Body of pancreas (tissue), 4 donors: ENCODE data around the gene TARDBP. TPM values are rescaled to one million over a fixed set of nuclear protein-coding genes. Genes with fewer than 3 reads are reported as not detected.

Experiments
- ATAC-seq: fragments of 150-250 bp; one replicate; pipeline ENCODE4 v1.9.1; 2016
- DNase-seq, 4 donors: peaks; one replicate each; pipeline ENCODE4 v3.0.0-alpha.2; 2019
- H3K27ac ChIP-seq, 4 donors: fragments of 200-600 bp; sonication (generic); 1 replicate in 3 of 4; 2 replicates in 1 of 4; pipeline versions ENCODE4 v1.5.1 to v1.6.1; 2016 to 2019; ENCODE audit warnings: mild to moderate bottlenecking in 1 of 4, mixed read lengths in 1 of 4, moderate library complexity in 1 of 4
- H3K27me3 ChIP-seq, 2 donors: fragments of 200-600 bp; sonication (generic); one replicate each; pipeline ENCODE4 v1.6.0; 2016; ENCODE audit warnings: mild to moderate bottlenecking in 1 of 2
- H3K36me3 ChIP-seq, 2 donors: fragments of 200-600 bp; sonication (generic); replicated peaks in 1 of 2; 2 replicates each; pipeline ENCODE4 v1.5.1; 2016; ENCODE audit warnings: low read depth in 2 of 2; ENCODE audit not compliant: insufficient read depth in 1 of 2
- H3K4me1 ChIP-seq: fragments of 200-600 bp; sonication (generic); one replicate; pipeline ENCODE4 v1.6.0; 2016
- H3K4me3 ChIP-seq, 2 donors: fragments of 200-600 bp; sonication (generic); 1 replicate in 1 of 2; 2 replicates in 1 of 2; pipeline ENCODE4 v1.5.1; 2016 to 2019
- H3K9me3 ChIP-seq, 3 donors: fragments of 200-600 bp; sonication (generic); 1 replicate in 2 of 3; 2 replicates in 1 of 3; pipeline ENCODE4 v1.5.1; 2016
- CTCF ChIP-seq, 7 experiments: fragments of 450-650 bp in 4 of 7; fragments of 200-600 bp in 3 of 7; sonication (generic) in 3 of 7; IDR thresholded peaks; one replicate each; pipeline ENCODE4 v1.5.1; 2016 to 2019; ENCODE audit warnings: antibody characterized with exemption in 7 of 7
- POLR2A ChIP-seq, 3 donors: fragments of 450-650 bp; IDR thresholded peaks; one replicate each; pipeline ENCODE4 v1.6.1; 2016; ENCODE audit warnings: antibody characterized with exemption in 3 of 3, mild to moderate bottlenecking in 2 of 3
- WGBS, 2 donors: methylation state at CpG; one replicate each; pipeline ENCODE4 v1.1.5; 2017; 5-methylcytosine and 5-hydroxymethylcytosine counted together
- intact Hi-C: fragments of 100-400 bp; cut with DNase I; formaldehyde crosslinking; loops from one replicate; pipeline ENCODE4 v1.15.1; 2023
- total RNA-seq, 2 donors: library from RNA; depleted of rRNA; stranded (reverse); fragments of >200 nt; gene quantifications; one replicate each; pipeline ENCODE4 v1.1.0, GENCODE V29; 2016

The TARDBP gene
- total RNA-seq, 2 donors from 2014 or later = 104 to 136 TPM

GRCh38 chr1:10969267-10969970 lies 43.0 kb upstream of the TARDBP start:
- Histone ChIP-seq H3K36me3 (no peaks in the 10 kb centered on the region), H3K27ac (peak overlapping the region in 2 of 4 donors; percentile 49 to 74), H3K27me3 (no peaks in the 10 kb centered on the region), H3K9me3 (no peaks in the 10 kb centered on the region), H3K4me3 (no peak overlapping the region), H3K4me1 (peaks cover 16% of the 10 kb centered on the region)
- TF ChIP-seq CTCF (IDR thresholded peaks at IDR 0.05) (no peak), POLR2A (IDR thresholded peaks at IDR 0.05) (no peak)
- DNase-seq (no peak), ATAC-seq (no peak)
- intact Hi-C loops = no loop called here
- WGBS, 2 donors = 80 to 91% methylated on average over 14 of the region's 14 CpGs

DNA sequence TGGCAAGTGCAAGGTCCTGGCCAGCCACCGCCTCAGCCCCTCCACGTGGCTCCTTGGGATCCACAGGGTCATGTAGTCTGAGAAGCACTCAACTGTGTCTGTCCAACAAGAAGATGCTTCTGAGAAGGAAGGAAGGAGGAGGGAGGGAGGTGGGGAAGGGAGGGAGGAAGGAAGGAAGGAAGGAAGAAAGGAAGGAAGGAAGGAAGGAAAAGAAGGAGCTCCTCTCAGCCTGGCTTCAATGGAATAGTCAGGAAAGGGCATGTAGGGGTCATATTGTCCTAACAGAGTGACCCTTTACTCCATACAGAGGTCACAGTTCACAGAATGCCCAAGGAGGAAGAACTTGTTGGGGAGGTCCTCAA lies 42.5 kb upstream of the TARDBP start:
- DNase-seq (no peak), ATAC-seq (no peak)
- 72 to 100% methylated on average over 2 of the region's 2 CpGs for WGBS, 2 donors
- intact Hi-C loops = no loop called here
- TF ChIP-seq CTCF (IDR thresholded peaks at IDR 0.05) (no peak), POLR2A (IDR thresholded peaks at IDR 0.05) (no peak)
- Histone ChIP-seq H3K36me3 (no peaks in the 10 kb centered on the region), H3K4me3 (no peak overlapping the region), H3K27ac (no peak overlapping the region), H3K4me1 (peaks cover 15% of the 10 kb centered on the region), H3K27me3 (no peaks in the 10 kb centered on the region), H3K9me3 (no peaks in the 10 kb centered on the region)

GRCh38 chr1:10973552-10973951 lies 38.9 kb upstream of the TARDBP start:
- 75 to 76% methylated on average over 5 to 9 of the region's 10 CpGs for WGBS, 2 donors
- no peak for TF ChIP-seq POLR2A (IDR thresholded peaks at IDR 0.05)
- no peak for TF ChIP-seq CTCF (IDR thresholded peaks at IDR 0.05)
- peaks cover 8% of the 10 kb centered on the region for H3K4me1 ChIP-seq
- no peaks in the 10 kb centered on the region for H3K36me3 ChIP-seq
- no peaks in the 10 kb centered on the region for H3K27me3 ChIP-seq
- no peak overlapping the region for H3K4me3 ChIP-seq
- intact Hi-C loops = no loop called here
- no peak overlapping the region for H3K27ac ChIP-seq
- DNase-seq (no peak), ATAC-seq (no peak)
- no peaks in the 10 kb centered on the region for H3K9me3 ChIP-seq

GRCh38 chr1:10973956-10974881 lies 38.2 kb upstream of the TARDBP start:
- Histone ChIP-seq H3K36me3 (no peaks in the 10 kb centered on the region), H3K27me3 (no peaks in the 10 kb centered on the region), H3K4me3 (no peak overlapping the region), H3K4me1 (peaks cover 11% of the 10 kb centered on the region), H3K27ac (peak overlapping the region in 1 of 4 donors; percentile 67), H3K9me3 (no peaks in the 10 kb centered on the region)
- intact Hi-C loops = no loop called here
- WGBS, 2 donors = 82 to 88% methylated on average over 17 of the region's 17 CpGs
- DNase-seq (no peak), ATAC-seq (no peak)
- no peak for TF ChIP-seq POLR2A (IDR thresholded peaks at IDR 0.05)
- no peak for TF ChIP-seq CTCF (IDR thresholded peaks at IDR 0.05)
